Amygdala (tissue), 56 donors: Measurements from ENCODE around the gene EXD3.

Experiments used
- DNase-seq, 56 donors: peaks; one replicate each; lab custom pipeline; 2025; lab: John Stamatoyannopoulos, UW

EXD3 gene

GRCh38 chr9:137272241-137273094 lies 150.5 kb downstream of the EXD3 start:
- DNase-seq: no peak

- no peak for DNase-seq
Measured at GRCh38 chr9:137271696-137272076, 151.3 kb downstream of the EXD3 start.

GRCh38 chr9:137270929-137271695 lies 151.8 kb downstream of the EXD3 start:
- DNase-seq: no peak

DNA sequence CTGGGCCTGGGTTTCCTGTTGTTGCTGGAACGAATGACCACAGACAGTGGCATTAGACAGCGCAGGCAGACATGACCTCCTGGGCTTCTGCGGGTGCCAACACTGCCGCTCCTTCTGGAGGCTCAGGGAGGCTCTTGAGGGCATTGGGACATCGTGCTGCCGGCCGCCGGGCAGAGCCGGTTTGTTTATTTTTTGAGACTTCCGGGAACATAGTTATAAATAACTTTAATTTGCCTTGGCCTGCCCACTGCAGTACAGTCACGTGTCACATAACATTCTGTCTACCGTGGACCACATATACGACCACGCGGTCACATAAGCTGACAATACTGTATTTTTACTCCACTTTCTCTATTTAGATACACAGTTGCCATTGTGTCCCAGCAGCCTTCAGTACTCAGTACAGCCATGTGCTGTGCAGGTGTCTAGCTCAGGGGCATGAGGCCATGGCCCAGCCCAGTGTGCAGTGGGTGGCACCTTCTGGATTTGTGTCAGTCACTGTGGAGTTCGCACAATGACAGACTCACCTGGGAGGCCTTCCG lies 153.7 kb downstream of the EXD3 start:
- DNase-seq: no peak

GRCh38 chr9:137268538-137269201 lies 154.3 kb downstream of the EXD3 start:
- no peak for DNase-seq

DNA sequence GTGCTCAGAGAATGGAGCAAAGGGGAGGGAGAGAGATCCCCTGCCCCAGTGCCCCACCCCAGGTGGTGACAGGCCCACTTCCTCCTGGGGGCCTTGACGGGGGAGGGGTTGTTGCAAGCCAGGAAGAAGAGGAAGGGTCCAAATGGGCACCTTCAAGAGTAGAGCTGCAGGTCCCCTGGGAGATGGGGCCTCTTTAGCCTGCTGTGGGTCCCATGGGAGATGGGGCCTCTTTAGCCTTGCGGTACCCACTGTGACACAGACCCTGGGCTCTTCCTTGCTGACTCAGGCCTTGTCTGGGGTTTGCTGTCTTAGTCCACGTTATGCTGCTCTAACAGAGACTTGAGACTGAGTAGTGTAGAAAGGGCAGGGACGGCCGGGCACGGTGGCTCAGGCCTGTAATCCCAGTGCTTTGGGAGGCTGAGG lies 155.0 kb downstream of the EXD3 start:
- no peak for DNase-seq

DNA sequence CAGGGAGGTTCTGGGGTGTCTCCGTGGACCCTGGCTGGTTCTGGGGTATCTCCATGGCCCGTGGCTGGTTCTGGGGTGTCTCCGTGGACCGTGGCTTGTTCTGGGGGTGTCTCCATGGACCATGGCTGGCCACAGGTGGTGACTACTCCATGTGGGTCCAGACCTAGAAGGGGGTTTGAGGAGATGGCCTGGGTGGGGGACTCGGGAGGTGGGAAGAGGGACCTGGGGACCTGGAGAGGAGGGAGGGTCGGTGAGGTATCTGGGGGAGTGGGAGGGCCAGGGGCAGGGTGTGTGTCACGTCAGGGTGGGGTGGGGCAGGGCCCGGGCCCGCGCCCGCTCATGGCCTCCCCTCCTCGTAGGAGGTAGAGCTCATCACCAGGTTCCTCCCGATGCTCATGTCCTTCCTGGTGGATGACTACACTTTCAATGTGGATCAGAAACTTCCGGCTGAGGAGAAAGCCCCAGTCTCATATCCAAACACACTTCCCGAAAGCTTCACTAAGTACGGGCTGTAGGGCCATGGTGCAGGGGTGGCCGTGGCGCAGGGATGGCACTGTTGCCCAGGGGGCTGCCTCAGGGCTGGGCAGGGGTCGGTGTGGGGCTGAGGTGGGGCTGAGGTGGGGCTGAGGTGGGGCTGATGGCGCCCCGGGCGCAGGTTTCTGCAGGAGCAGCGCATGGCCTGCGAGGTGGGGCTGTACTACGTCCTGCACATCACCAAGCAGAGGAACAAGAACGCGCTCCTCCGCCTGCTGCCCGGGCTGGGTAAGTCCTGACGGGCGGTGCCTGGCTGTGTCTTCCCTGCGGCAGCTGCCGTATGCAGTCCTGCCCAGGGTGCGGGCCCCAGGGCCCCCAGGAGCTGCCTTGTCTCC lies 156.1 kb downstream of the EXD3 start:
- no peak for DNase-seq

- no peak for DNase-seq
Measured at GRCh38 chr9:137266162-137266527, 156.8 kb downstream of the EXD3 start.

DNA sequence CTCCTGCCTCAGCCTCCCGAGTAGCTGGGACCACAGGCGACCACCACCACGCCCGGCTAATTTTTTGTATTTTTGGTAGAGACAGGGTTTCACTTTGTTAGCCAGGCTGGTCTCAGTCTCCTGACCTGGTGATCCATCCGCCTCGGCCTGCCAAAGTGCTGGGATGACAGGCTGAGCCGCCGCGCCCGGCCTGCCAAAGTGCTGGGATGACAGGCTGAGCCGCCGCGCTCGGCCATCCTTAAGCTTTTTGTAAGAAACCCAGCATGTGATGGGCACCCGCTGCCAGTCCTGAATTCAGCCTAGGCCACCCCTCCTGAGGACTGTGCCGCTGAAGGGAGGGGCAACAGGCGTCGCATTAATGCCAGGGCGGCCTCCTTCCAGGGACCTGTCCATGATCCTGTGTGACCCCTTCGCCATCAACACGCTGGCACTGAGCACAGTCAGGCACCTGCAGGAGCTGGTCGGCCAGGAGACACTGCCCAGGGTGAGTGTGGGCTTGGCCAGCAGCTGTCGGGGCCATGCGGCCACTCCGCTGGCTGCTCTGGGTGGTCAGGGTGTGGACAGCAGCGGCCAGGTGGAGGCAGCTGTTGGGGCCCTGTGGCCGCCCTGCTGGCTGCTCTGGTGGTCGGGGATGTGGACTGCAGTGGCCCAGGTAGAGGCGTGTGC lies 157.3 kb downstream of the EXD3 start:
- no peak for DNase-seq

DNA sequence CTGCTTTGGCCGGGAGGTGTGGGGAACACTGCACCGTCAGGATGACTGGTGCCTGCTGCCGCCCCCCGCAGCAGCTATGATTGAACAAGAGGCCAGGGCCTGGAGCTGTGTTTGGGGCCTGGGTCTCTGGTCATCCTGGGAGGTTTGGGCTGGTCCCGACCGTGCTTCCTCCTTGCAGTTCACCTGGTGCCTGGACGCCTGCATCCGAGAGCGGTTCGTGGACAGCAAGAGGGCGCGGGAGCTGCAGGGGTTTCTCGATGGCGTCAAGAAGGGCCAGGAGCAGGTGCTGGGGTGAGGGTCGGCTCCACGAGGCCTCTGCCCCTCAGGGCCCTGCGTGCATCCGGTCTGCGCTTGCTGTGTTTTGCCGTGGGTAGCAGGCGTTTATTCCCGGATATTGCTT lies 158.9 kb downstream of the EXD3 start:
- no peak for DNase-seq

DNA sequence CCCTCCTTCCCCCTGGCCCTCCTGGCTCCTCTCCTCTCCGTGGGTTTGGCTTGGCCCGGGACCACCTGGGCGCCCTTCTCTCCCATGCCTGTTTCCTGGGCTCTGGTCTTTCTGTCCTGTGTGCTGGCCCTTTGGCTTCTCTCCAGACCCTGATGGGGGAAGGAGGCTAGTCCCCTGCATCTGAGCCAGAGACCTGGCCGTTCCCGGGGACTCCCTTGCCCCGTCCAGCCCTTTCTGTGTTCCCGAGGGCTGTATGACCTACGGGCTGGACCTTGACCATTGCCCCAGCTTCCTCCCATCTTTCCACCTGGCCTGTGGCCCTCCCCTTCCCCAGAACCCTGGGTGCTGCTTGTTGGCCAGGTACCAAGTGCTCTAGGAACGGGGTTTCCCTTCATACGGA lies 159.5 kb downstream of the EXD3 start:
- DNase-seq: no peak

DNA sequence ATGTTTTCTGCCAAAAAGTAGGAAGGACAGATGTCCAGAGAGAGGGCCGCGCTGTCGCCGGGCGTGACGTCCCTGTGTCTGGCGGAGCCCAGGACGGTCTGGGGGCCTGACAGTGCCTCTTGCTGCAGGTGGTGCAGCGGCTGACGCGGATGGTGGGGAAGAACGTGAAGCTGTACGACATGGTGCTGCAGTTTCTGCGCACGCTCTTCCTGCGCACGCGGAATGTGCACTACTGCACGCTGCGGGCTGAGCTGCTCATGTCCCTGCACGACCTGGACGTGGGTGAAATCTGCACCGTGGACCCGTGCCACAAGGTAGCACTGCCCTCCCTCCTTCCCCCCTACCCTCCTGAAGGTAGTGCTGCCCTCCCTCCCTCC lies 160.1 kb downstream of the EXD3 start:
- no peak for DNase-seq

GRCh38 chr9:137262173-137262908 lies 160.6 kb downstream of the EXD3 start:
- peak in 8 of 56 donors; percentile 11 to 41 (median 30) for DNase-seq
